Measurements from ENCODE around the gene CABP1.

Gene CABP1

DNA sequence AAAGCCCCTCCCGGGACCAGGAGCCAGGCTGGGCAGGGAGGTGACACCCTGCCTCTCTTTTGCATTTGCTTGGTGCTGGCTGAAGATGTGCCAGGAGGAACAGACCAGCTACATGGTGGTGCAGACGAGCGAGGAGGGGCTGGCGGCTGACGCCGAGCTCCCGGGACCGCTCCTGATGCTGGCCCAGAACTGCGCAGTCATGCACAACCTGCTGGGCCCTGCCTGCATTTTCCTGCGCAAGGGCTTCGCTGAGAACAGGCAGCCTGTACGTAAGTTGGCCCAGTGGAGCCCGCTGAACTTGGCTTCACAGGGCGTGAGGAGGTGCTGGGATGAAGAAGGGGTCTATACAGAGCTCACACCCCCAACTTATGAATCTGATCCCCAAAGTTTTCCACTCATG, 15.6 kb downstream of the CABP1 start:
- TF ChIP-seq, protein P1, sequence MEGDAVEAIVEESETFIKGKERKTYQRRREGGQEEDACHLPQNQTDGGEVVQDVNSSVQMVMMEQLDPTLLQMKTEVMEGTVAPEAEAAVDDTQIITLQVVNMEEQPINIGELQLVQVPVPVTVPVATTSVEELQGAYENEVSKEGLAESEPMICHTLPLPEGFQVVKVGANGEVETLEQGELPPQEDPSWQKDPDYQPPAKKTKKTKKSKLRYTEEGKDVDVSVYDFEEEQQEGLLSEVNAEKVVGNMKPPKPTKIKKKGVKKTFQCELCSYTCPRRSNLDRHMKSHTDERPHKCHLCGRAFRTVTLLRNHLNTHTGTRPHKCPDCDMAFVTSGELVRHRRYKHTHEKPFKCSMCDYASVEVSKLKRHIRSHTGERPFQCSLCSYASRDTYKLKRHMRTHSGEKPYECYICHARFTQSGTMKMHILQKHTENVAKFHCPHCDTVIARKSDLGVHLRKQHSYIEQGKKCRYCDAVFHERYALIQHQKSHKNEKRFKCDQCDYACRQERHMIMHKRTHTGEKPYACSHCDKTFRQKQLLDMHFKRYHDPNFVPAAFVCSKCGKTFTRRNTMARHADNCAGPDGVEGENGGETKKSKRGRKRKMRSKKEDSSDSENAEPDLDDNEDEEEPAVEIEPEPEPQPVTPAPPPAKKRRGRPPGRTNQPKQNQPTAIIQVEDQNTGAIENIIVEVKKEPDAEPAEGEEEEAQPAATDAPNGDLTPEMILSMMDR (IDR thresholded peaks at IDR 0.05; ENCODE audit: low read depth, low read length, missing control alignments): no peak
- no peak for DNase-seq (ENCODE audit: extremely low read depth, low read depth)
- no peak overlapping the region for H3K4me3 ChIP-seq (replicated peaks; ENCODE audit: low read depth, low read length)

GRCh38 chr12:120658286-120659150, 18.1 kb downstream of the CABP1 start:
- TF ChIP-seq, protein P1 (IDR thresholded peaks at IDR 0.05; ENCODE audit: low read depth, low read length, missing control alignments): no peak

GRCh38 chr12:120659151-120659525, 18.7 kb downstream of the CABP1 start:
- no peak overlapping the region for H3K4me3 ChIP-seq (replicated peaks; ENCODE audit: low read depth, low read length)
- TF ChIP-seq, protein P1 (IDR thresholded peaks at IDR 0.05; ENCODE audit: low read depth, low read length, missing control alignments): no peak
- no peak for DNase-seq (ENCODE audit: extremely low read depth, low read depth)

More at GRCh38 chr12:120658286-120659150, 18.1 kb downstream of the CABP1 start:
- H3K4me3 ChIP-seq (replicated peaks; ENCODE audit: low read depth, low read length): no peak overlapping the region
- no peak for DNase-seq (ENCODE audit: extremely low read depth, low read depth)

- TF ChIP-seq, protein P1 (IDR thresholded peaks at IDR 0.05; ENCODE audit: low read depth, low read length, missing control alignments): no peak
- no peak for DNase-seq (ENCODE audit: extremely low read depth, low read depth)
- no peak overlapping the region for H3K4me3 ChIP-seq (replicated peaks; ENCODE audit: low read depth, low read length)
These were observed 21.0 kb downstream of the CABP1 start for GRCh38 chr12:120661432-120661831.

DNA sequence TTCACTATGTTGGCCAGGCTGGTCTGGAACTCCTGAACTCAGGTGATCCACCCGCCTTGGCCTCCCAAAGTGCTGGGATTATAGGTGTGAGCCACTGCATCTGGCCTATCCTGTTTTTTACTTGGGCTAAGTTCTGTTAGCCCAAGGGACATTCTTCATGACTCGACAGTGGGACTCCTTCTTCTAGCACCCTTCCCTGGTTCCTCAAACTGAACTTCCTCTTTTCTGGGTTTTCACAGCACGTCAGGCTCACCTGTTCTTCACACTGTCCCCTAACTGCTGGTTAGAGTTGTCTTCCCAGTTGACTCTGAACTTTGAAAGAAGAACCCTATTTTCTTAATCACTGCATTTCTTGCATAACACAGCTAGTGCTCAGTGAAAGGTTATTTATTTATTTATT, 22.5 kb downstream of the CABP1 start:
- TF ChIP-seq, protein P1 (IDR thresholded peaks at IDR 0.05; ENCODE audit: low read depth, low read length, missing control alignments): no peak
- DNase-seq (ENCODE audit: extremely low read depth, low read depth): no peak
- H3K4me3 ChIP-seq (replicated peaks; ENCODE audit: low read depth, low read length): no peak overlapping the region

GRCh38 chr12:120663741-120664140, 23.3 kb downstream of the CABP1 start:
- TF ChIP-seq, protein P1 (IDR thresholded peaks at IDR 0.05; ENCODE audit: low read depth, low read length, missing control alignments): no peak
- no peak for DNase-seq (ENCODE audit: extremely low read depth, low read depth)
- H3K4me3 ChIP-seq (replicated peaks; ENCODE audit: low read depth, low read length): no peak overlapping the region

Data from HFF-Myc (cell line).